ENCODE data around the gene IDNK.
"Not testable (repeated sequence)": the region's sequence is repeated elsewhere in the genome, so short reads cannot be mapped to it uniquely, and the experiment has no call there.

Gene IDNK

GRCh38 chr9:83622939-83623678 lies at the start of gene IDNK:
IDNK (plus strand) TSS chr9:83623143; CDS start chr9:83623172, 29 bp downstream.
- DNase-seq = peak; percentile 70

GRCh38 chr9:83574482-83574881 lies 48.5 kb upstream of the IDNK start:
- DNase-seq = no peak

- no peak for DNase-seq
Measured at GRCh38 chr9:83582029-83582428, 40.9 kb upstream of the IDNK start.

- peak; percentile 34 for DNase-seq
Measured at GRCh38 chr9:83583151-83584014, 39.6 kb upstream of the IDNK start.

GRCh38 chr9:83584995-83585394 lies 37.9 kb upstream of the IDNK start:
- no peak for DNase-seq

GRCh38 chr9:83588256-83588655 lies 34.7 kb upstream of the IDNK start:
- no peak for DNase-seq

- peak; percentile 38 for DNase-seq
Measured at GRCh38 chr9:83596899-83597504, 25.9 kb upstream of the IDNK start.

- no peak for DNase-seq
Measured at GRCh38 chr9:83598487-83598886, 24.5 kb upstream of the IDNK start.

GRCh38 chr9:83599071-83599470 lies 23.9 kb upstream of the IDNK start:
- DNase-seq = no peak

GRCh38 chr9:83601463-83601862 lies 21.5 kb upstream of the IDNK start:
- no peak for DNase-seq

GRCh38 chr9:83607620-83608019 lies 15.3 kb upstream of the IDNK start:
- DNase-seq = not testable (repeated sequence)

GRCh38 chr9:83613298-83613697 lies 9.6 kb upstream of the IDNK start:
- DNase-seq = not testable (repeated sequence)

- no peak for DNase-seq
Measured at GRCh38 chr9:83617299-83617698, 5.6 kb upstream of the IDNK start.

GRCh38 chr9:83620841-83621636 lies 1.9 kb upstream of the IDNK start:
- DNase-seq = peak; percentile 63

- DNase-seq = peak; percentile 70
Measured at GRCh38 chr9:83622433-83622938, 457 bp upstream of the IDNK start.

GRCh38 chr9:83623679-83624076 lies 735 bp downstream of the IDNK start:
- peak; percentile 10 for DNase-seq

- DNase-seq = no peak
Measured at GRCh38 chr9:83625178-83625577, 2.2 kb downstream of the IDNK start.

GRCh38 chr9:83628540-83628939 lies 5.6 kb downstream of the IDNK start:
- DNase-seq = no peak

- no peak for DNase-seq
Measured at GRCh38 chr9:83629433-83630104, 6.6 kb downstream of the IDNK start.

GRCh38 chr9:83630938-83631457 lies 8.1 kb downstream of the IDNK start:
- no peak for DNase-seq

- no peak for DNase-seq
Measured at GRCh38 chr9:83633255-83633654, 10.3 kb downstream of the IDNK start.

GRCh38 chr9:83633676-83634075 lies 10.7 kb downstream of the IDNK start:
- DNase-seq = no peak

Measured in CD4-positive, alpha-beta T cell treated with Interleukin-6 for 4 hours (primary cell).